Inflammatory macrophage treated with lipopolysaccharide for 4 hours (primary cell): ENCODE results near the gene SLC41A3.
"Not testable (repeated sequence)": the region's sequence is repeated elsewhere in the genome, so short reads cannot be mapped to it uniquely, and the experiment has no call there.

ENCODE experiments used
- DNase-seq: peaks from one replicate; pipeline ENCODE4 v3.0.0-alpha.2; 2020

SLC41A3 gene

DNA sequence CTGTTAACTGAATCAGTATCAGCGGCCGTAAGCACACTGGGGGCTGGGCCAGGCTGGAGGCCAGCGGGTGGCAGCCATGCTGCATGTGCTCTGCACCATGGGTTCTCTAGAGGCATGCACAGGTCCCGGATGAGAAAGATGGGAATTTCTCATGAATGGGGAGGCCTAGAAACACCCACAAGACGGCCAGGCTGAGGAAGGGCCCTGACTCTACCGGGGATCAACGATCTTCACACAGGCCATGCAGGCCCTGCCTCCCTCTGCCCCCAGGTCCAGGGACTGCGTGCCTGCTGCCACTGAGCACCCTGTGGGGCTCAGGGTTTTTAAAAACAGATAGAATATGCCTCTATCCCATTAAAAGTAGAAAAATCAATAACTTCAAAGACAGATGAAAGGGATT lies 32.7 kb downstream of the SLC41A3 start:
- DNase-seq, result no peak

DNA sequence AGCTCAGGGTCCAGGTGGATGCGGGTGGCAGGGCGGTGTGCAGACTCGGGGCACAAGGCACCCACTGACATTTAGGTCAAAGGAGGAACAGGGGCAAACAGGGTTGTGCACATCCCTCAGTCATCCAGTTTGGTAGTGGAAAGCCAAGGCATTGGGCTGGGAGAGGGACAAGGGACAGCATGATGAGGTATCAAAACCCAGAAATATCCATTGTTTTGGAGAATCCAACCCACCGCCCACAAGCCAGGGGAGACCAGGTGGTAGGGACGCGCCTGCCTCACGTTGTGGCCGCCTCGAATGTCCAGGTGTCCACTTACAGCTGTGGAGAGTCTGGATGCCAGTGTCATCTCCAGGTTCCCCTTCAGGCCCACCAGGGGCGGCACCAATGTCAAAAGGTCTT lies 33.3 kb downstream of the SLC41A3 start:
- no peak for DNase-seq

DNA sequence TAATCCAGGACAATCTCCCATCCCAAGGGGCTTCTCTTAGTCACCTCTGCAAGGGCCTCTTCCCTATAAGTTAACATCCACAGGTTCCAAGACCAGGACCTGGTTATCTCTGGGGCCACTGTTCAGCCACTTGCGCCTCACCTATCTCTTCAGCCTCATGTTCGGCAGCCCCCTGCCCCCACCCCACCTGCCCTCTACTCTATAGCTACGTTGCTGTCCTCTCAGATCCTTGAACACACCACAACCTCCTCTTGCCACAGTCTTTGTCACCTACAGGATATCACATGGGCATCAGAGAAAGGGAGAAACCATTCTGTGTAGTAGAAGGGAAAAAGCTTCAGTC lies 33.9 kb downstream of the SLC41A3 start:
- DNase-seq, result no peak

GRCh38 chr3:126049289-126050049 lies 34.5 kb downstream of the SLC41A3 start:
- DNase-seq, result no peak

GRCh38 chr3:126040386-126040785 lies 43.5 kb downstream of the SLC41A3 start:
- DNase-seq, result no peak

DNA sequence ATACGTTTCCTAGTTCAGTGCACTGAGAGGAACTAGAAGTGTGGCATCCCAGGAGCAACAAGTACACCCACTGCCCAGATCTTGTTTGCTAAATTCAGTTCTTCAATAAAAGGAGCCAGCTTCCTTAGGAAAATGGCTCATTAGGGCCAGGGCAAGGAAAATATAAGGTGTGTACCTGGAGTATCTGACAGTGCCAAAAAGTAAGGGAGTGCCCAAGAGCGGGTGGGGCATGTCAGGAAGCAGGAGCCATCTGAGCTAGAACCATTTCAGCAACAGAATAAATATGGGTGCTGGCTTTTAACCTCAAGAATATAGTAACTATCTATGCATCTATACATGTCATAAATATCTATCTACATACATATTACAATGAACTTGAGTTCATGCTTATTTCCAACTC lies 44.1 kb downstream of the SLC41A3 start:
- DNase-seq, result no peak

DNA sequence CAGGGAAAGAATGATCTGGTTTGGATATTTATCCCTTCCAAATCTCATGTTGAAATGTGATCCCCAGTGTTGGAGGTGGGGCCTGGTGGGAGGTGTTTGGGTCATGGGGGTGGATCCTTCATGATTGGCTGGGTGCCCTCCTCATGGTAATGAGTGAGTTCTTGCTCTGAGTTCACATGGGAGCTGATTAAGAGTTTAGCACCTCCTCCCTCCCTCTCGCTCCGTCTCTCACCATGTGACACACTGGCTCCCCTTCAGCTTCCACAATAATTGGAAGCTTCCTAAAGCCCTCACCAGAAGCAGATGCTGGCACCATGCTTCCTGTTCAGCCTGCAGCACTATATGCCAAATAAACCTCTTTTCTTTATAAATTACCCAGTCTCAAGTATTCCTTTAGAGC lies 45.1 kb downstream of the SLC41A3 start:
- not testable (repeated sequence) for DNase-seq

GRCh38 chr3:126036056-126036549 lies 47.8 kb downstream of the SLC41A3 start:
- DNase-seq, result no peak

DNA sequence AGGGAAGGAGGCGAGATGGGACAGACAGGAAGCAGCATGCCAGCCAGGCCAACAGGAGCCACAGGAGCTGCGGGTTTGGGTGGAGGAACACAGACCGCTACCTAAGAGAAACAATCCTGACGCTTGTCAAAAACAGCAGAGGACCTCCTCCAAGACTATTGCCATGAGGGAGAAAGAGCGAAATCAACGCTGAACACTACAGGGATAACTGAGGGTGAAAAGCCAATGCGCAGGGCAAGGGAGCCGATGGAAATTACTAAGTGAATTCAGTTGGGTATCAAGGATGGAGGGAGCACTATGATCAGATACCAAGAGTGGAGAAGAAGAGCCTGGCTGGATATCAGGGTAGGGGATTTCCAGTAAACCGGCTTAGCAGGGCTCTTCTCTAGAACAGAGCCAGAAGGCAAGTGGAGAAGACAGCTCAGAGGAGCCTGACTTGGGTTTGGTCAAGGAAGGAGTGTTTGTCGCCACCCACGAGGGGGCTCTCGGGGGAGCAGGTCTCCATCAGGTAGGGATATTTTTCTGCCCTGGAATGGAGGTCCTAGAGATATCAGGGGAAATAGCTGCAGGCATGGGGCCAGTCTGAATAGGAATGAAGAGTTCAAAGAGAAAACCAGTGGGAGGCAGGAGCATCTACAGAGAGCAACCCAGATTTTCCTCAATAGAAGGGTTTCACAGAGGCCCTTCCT lies 48.4 kb downstream of the SLC41A3 start:
- no peak for DNase-seq

- no peak for DNase-seq
These were observed 49.2 kb downstream of the SLC41A3 start for GRCh38 chr3:126034481-126035361.

DNA sequence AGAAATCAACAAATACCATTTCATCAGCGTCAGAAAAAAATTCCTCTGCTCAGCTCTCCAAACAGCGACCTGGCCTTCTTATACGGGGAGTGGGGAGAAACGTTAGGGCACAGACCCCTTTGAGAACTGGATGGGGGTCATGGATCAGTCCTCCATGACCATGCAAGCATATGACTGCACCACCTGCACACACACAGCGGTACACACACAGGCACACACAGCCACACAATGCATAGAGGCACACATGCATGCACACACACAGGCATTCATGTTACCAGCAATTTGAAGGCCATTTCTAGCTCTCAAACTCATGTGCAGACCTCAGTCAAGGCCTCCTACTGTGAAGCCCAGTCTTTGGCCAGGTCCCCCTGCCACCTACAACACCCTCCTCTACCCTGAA lies 50.2 kb downstream of the SLC41A3 start:
- no peak for DNase-seq

DNA sequence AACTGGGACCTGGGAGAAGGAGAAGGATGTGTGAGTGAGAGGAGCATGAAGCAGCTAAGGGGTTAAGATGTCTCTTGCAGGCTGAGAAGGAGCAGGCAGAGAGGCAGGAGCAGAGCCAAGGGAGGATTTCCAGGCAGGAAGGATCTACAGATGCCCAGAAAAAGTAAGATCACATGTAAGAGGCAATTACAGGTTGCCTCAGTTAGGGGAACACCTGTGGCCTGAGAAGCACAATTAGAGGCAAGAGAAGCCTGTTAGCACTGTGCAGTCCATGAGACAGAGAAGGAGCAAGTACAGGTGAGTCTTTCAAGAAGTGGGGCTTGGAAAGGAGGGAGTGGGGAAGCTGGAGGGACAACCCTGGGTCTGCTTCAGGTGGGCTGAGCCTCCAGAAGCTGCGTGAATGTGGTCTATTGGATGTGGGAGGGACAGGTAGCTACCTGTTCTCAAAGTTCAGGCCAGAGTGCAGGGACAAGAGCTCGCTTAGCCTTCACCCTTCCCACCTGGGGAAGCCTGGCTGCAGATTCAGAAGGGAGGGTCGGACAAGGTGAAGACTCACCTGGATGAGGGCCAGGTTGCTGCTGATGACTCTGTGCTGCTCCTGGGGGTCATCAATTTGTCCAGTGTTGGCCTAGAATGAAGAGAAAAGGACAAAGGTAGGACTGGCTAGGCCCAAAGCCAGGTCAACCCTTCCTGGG lies 50.7 kb downstream of the SLC41A3 start:
- DNase-seq, result no peak

DNA sequence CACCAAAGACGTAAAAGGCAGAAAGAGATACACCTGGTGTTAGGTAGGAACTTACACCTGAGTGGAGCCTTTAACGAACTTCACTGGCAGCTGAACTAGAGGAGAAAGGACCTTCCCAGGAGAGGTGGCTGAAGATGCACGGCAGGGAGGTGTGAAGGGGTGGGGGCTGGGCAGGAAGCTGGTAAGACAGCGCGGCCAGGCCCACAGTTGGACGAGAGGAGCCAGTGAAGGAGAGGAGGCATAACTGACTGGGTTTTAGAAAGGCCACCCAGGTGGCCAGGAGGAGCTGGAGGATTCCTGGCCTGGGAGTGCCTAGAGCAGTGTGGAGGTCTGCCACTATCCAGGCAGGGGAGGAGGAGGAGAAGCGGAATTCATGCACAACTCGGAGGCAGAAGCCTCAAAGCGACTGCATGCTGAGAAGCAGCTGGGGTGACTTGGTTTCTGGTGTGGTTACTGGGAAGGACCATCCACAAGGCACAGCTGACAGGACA lies 51.9 kb downstream of the SLC41A3 start:
- DNase-seq, result no peak

DNA sequence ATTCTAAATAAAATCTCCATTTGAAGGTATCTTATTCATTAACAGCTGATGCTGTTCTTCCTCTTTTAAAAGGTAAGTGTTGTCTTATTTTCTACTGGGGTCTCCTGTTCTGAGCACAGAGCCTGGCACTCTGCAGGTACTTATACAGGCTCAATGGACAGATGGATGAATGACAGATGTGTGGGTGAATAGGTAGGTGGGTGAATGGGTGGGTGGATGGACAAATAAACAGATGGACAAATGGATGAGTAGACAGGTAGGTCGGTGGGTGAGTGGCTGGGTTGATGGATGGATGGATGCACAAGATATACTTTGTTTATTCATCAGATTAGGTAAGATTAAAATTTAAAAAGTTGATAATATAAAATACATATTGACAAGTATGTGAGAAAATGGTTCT lies 53.5 kb downstream of the SLC41A3 start:
- no peak for DNase-seq

DNA sequence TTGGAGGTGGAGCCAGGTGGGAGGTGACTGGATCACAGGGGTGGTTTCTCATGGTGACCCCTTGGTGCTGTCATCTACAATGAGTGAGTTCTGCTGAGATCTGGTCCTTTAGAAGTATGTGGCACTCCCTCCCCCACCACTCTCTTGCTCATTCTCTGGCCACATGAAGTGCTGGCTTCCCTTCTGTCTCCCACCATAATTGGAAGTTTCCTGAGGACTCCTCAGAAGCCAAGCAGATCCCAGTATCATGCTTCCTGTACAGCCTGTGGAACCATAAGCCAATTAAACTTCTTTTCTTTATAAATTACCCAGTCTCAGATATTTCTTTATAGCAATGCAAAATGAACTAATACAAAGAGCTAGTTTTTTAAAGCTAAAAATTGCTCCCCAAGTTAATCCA lies 54.7 kb downstream of the SLC41A3 start:
- DNase-seq, result no peak

DNA sequence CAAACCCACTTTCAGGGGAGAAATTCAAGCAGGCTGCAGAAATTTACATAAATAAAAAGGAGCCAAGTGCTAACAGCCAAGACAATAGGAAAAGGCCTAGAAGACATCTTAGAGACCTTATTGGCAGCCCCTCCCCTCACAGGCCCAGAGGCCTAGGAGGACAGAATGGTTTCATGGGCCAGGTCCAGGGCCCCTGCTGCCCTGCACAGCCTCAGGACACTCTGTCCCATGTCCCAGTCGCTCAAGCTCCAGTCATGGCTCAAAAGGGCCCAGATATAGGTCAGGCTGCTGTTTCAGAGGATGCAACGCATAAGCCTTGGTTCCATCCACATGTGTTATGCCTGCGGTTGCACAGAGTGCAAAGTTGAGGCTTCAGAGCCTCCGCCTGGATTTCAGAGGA lies 55.8 kb downstream of the SLC41A3 start:
- DNase-seq, result no peak

DNA sequence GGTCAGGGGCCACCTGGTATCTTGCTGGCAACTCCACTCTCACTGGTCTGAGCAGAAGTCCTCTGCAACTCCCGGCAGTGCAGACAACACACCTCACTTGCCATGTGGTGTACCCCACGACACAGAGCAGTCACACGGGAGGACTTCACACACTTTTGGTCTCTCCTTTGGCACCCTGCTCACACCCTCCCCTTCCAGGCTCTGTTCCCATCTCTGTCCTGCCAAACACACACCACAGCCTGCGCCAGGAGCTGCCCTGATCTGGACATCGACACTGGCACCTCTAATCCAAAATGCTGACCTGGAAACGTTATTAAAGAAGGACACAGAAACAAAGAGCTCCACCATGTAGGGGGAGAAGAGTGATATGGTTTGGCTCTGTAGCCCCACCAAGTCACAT lies 57.2 kb downstream of the SLC41A3 start:
- DNase-seq, result no peak

- no peak for DNase-seq
These were observed 57.6 kb downstream of the SLC41A3 start for GRCh38 chr3:126026277-126026751.

DNA sequence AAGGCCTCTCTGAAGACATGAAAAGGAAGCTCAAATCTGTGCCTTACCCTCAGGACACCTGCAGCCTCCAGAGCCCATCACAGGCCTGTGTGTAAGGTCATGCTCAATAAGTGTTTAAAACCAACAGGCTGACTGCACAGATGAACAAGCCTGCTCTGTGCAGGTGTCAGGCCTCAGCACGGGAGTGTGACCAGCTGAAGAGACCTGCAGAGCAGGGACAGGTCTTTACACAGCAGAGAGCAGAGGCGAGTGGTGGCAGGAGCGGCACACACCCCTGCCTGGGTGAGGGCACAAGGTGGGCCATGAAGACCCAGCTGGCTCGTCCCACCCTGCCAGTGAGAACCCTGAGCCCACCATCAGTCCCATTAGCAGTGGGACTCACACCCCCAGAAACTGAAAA lies 58.1 kb downstream of the SLC41A3 start:
- DNase-seq, result no peak

DNA sequence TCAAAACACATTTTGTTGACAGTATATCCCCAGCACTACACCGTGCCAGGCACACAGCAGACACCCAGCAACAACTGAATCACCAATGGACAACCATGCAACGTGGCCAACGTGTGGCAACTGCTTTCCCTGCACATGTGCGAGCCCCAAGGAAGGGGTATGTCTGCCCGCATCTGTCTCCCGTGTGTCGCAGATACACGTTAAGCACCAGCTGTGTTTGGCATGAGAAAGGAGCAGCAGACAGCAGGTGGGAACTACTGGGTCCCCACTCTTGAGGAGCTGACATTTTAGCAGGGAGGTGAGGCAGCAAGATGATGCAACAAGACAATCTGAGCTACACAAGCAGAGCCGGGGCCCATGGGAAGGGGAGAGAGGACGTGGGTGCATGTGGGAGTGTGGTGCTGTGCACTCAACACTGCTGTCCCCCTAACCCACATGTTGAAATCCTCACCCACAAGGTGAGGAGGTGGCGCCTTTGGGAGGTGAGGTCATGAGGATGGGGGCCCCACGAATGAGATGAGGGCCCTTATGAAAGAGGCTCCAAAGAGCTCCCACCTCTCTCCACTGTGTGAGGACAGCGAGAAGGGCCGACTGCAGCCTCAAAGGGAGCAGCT lies 58.7 kb downstream of the SLC41A3 start:
- DNase-seq, result no peak

DNA sequence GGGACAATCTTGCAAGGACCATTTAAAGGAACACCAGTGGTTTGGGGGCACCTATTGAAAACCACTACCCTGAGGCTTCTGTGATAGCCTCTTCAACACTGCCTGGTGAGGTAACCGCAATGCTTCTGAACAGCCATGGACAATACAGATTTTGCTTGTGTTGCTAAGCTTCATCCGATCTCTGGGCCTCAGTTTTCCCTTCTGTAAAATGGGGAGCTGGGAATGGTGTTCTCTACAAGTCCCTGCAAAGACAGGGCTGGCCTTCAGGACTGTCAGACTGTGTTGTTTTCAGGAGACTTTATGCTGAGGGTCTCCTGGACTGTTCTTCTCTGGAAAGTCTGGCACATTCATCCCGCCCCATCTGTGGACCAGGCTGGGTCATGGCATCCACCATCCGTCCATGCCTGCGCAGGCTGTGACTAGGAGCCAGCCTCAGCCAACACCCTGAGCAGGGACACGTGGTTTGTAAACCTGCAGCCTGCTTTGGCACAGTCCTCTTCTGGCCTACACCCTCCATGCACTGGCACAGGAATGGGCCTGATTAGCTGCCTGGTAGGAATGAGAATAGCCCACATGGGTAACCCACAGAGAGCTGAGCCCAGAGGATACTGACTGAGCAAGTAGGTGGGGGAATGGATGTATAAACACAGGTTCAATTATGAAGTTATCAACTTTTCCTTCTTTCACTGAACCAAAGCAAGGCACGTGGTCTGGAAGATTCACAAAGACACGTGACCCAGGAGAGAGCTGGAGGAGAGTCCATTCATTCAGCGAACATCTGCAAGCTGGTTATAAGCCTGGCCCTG lies 59.7 kb downstream of the SLC41A3 start:
- no peak for DNase-seq
